Measurements from ENCODE around the gene DAPK1.

DAPK1 gene

DNA sequence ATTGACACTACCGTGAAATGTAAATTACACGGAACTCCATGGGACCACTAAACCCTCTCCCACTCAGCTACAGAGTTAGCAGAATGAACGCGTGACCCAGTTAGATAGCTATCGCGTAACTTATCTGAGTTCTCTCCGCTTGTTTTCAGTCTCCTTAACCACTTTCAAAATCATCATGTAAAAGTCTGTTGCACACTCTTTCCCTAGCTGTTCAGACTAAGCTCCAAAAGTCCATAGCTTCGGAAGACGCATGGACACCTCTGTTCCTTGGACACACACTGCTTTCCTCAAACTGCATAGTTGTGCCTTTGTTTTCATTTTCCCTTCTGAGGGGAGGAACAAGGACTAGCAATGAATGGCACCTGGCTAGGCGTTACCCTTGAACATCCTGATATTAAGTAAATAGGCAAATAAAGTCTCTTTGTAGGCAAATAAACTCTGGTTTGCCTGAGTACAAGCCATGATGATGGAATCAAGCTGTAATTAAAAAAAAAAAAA, 83.3 kb downstream of the DAPK1 start:
- H3K79me1 ChIP-seq (replicated peaks; ENCODE audit: low read length, poor library complexity, severe bottlenecking): peaks cover 35% of the 10 kb centered on the region
- no peak overlapping the region for H2BK5ac ChIP-seq (ENCODE audit: low read depth, low read length, poor library complexity, severe bottlenecking)
- H3K9me3 ChIP-seq (ENCODE audit: control insufficient read depth, low read length): no peaks in the 10 kb centered on the region
- H3K27ac ChIP-seq (ENCODE audit: low read length, poor library complexity, severe bottlenecking): no peak overlapping the region
- H3K9ac ChIP-seq (ENCODE audit: low read length): peak overlapping the region; percentile 75
- H3K18ac ChIP-seq (ENCODE audit: low read depth in 1 of 2, low read length in 2 of 2): peak overlapping the region; percentile 17 to 71
- peak overlapping the region; percentile 52 for H4K91ac ChIP-seq (ENCODE audit: low read length)
- peak overlapping the region; percentile 44 for H2BK120ac ChIP-seq (ENCODE audit: low read depth, low read length)
- no peak overlapping the region for H3K4me2 ChIP-seq (ENCODE audit: low read length, poor library complexity, severe bottlenecking)
- H2BK12ac ChIP-seq (ENCODE audit: low read length in 2 of 2): peak overlapping the region; percentile 72 to 96
- H3K27me3 ChIP-seq (ENCODE audit: control insufficient read depth in 1 of 2, insufficient read depth in 1 of 2, low read length in 2 of 2): no peaks in the 10 kb centered on the region
- no peak overlapping the region for H3K4me3 ChIP-seq (ENCODE audit: insufficient read depth in 1 of 2, low read depth in 1 of 2, low read length in 2 of 2)
- DNase-seq: no peak
- no peak overlapping the region for H3K23ac ChIP-seq (ENCODE audit: low read length in 2 of 2)
- peak overlapping the region; percentile 45 for H4K8ac ChIP-seq (ENCODE audit: low read length)
- no peaks in the 10 kb centered on the region for H3K36me3 ChIP-seq (ENCODE audit: control insufficient read depth in 1 of 2, insufficient read depth in 2 of 2, low read depth in 1 of 2, low read length in 2 of 2)
- H2BK15ac ChIP-seq (ENCODE audit: low read depth, poor library complexity, severe bottlenecking): no peak overlapping the region
- peaks cover 13% of the 10 kb centered on the region for H3K4me1 ChIP-seq (ENCODE audit: control insufficient read depth, insufficient read depth, low read depth, low read length)
- peak overlapping the region; percentile 24 to 71 for H3K4ac ChIP-seq (ENCODE audit: low read depth in 1 of 2, low read length in 2 of 2)
- peak overlapping the region; percentile 35 for H2AK5ac ChIP-seq (ENCODE audit: low read length, severe bottlenecking)
- 99% methylated on average over 10 of the region's 10 CpGs for WGBS
- no peak overlapping the region for H3K14ac ChIP-seq (ENCODE audit: low read length in 2 of 2)
- H2AFZ ChIP-seq (ENCODE audit: low read depth, low read length): no peak overlapping the region

DNA sequence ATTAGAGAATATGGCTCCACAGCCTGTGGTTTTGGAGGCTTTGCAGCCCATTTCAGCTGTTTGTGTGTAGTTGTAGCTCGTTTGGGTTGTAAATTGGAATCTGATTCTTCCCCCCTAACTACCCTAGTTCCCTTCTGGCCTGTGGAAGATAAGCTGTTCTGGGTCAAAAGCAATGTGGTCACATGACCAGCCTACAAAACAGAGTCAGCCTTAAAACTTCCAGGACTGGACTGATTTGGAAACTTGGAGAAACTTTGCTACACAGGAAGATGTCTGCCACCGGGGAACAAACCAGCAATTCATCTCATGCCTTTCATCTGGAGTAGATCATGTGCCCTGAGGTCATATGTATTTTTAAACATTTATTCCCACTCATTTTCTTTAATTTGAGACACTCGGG, 83.8 kb downstream of the DAPK1 start:
- Histone ChIP-seq H3K14ac (ENCODE audit: low read length in 2 of 2) (no peak overlapping the region), H3K79me1 (replicated peaks; ENCODE audit: low read length, poor library complexity, severe bottlenecking) (peaks cover 33% of the 10 kb centered on the region), H3K9me3 (ENCODE audit: control insufficient read depth, low read length) (no peaks in the 10 kb centered on the region), H3K4me3 (ENCODE audit: insufficient read depth in 1 of 2, low read depth in 1 of 2, low read length in 2 of 2) (no peak overlapping the region), H2AFZ (ENCODE audit: low read depth, low read length) (no peak overlapping the region), H3K4ac (ENCODE audit: low read depth in 1 of 2, low read length in 2 of 2) (no peak overlapping the region), H3K18ac (ENCODE audit: low read depth in 1 of 2, low read length in 2 of 2) (peak overlapping the region in 1 of 2 experiments; percentile 47), H2AK5ac (ENCODE audit: low read length, severe bottlenecking) (no peak overlapping the region), H2BK15ac (ENCODE audit: low read depth, poor library complexity, severe bottlenecking) (no peak overlapping the region), H3K4me2 (ENCODE audit: low read length, poor library complexity, severe bottlenecking) (no peak overlapping the region), H3K4me1 (ENCODE audit: control insufficient read depth, insufficient read depth, low read depth, low read length) (peaks cover 14% of the 10 kb centered on the region), H2BK120ac (ENCODE audit: low read depth, low read length) (peak overlapping the region; percentile 27), H4K91ac (ENCODE audit: low read length) (no peak overlapping the region), H3K27ac (ENCODE audit: low read length, poor library complexity, severe bottlenecking) (peak overlapping the region; percentile 22), H3K23ac (ENCODE audit: low read length in 2 of 2) (no peak overlapping the region), H3K27me3 (ENCODE audit: control insufficient read depth in 1 of 2, insufficient read depth in 1 of 2, low read length in 2 of 2) (no peaks in the 10 kb centered on the region), H2BK12ac (ENCODE audit: low read length in 2 of 2) (no peak overlapping the region), H3K9ac (ENCODE audit: low read length) (peak overlapping the region; percentile 75), H4K8ac (ENCODE audit: low read length) (no peak overlapping the region), H2BK5ac (ENCODE audit: low read depth, low read length, poor library complexity, severe bottlenecking) (no peak overlapping the region), H3K36me3 (ENCODE audit: control insufficient read depth in 1 of 2, insufficient read depth in 2 of 2, low read depth in 1 of 2, low read length in 2 of 2) (no peaks in the 10 kb centered on the region)
- peak; percentile 73 for DNase-seq
- WGBS: no CpG with 5 or more reads among the region's 3 CpGs

DNA sequence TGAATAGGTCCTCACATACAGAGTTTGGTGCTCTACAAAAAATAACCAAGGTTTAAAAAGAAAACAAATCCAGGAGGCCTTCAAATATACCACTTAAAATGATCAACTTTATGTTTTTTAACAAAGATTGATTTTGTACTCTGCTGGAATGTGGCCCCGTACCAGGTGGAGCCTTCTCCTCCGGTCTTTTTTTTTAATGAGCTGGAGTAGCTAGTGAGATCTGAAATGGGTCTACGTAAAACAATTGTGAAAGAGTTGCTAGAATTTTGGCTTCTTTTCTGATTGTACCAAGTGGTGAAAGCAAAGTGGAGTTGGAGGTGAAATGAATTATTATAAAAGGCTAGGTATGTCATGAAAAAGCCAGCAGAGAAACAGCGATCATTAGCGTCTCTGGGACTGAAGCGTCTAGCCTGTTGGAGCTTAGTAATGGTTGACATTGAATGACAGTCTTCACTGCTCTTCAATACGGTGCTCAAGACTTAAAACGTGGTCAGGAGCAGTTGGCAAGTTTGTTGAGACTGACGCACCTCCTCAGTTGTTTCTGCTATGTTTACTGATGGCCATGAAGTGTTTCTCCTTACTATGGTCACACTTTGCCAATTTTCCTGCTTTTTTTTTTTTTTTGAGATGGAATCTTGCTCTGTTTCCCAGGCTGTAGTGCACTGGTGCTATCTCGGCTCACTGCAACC, 84.4 kb downstream of the DAPK1 start:
- H2BK15ac ChIP-seq (ENCODE audit: low read depth, poor library complexity, severe bottlenecking): no peak overlapping the region
- peak overlapping the region; percentile 7 to 29 for H3K18ac ChIP-seq (ENCODE audit: low read depth in 1 of 2, low read length in 2 of 2)

DNA sequence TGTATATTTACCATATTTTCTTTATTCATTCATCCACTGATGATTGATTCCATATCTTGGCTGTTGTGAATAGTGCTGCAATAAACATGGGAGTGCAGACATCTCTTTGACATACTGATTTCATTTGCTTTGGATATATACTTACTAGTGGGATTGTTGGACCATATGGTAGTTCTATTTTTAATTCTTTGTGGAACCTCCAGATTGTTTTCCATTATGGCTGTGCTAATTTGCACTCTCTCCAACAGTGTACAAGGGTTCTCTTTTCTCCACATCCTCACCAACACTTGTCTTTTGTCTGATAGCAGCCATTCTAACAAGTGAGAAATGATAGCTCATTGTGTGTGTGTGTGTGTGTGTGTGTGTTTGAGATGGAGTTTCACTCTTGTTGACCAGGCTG, 86.7 kb downstream of the DAPK1 start:
- H2BK15ac ChIP-seq (ENCODE audit: low read depth, poor library complexity, severe bottlenecking): no peak overlapping the region
- no peak overlapping the region for H3K27ac ChIP-seq (ENCODE audit: low read length, poor library complexity, severe bottlenecking)
- H3K79me1 ChIP-seq (replicated peaks; ENCODE audit: low read length, poor library complexity, severe bottlenecking): peaks cover 26% of the 10 kb centered on the region
- H2BK12ac ChIP-seq (ENCODE audit: low read length in 2 of 2): peak overlapping the region in 1 of 2 experiments; percentile 21
- H2AFZ ChIP-seq (ENCODE audit: low read depth, low read length): no peak overlapping the region
- H3K27me3 ChIP-seq (ENCODE audit: control insufficient read depth in 1 of 2, insufficient read depth in 1 of 2, low read length in 2 of 2): no peaks in the 10 kb centered on the region
- H3K36me3 ChIP-seq (ENCODE audit: control insufficient read depth in 1 of 2, insufficient read depth in 2 of 2, low read depth in 1 of 2, low read length in 2 of 2): no peaks in the 10 kb centered on the region
- H3K4ac ChIP-seq (ENCODE audit: low read depth in 1 of 2, low read length in 2 of 2): no peak overlapping the region
- H4K91ac ChIP-seq (ENCODE audit: low read length): no peak overlapping the region
- H2BK5ac ChIP-seq (ENCODE audit: low read depth, low read length, poor library complexity, severe bottlenecking): no peak overlapping the region
- no peak overlapping the region for H2BK120ac ChIP-seq (ENCODE audit: low read depth, low read length)
- H3K4me1 ChIP-seq (ENCODE audit: control insufficient read depth, insufficient read depth, low read depth, low read length): peaks cover 11% of the 10 kb centered on the region
- no peaks in the 10 kb centered on the region for H3K9me3 ChIP-seq (ENCODE audit: control insufficient read depth, low read length)
- H3K18ac ChIP-seq (ENCODE audit: low read depth in 1 of 2, low read length in 2 of 2): no peak overlapping the region
- H3K4me3 ChIP-seq (ENCODE audit: insufficient read depth in 1 of 2, low read depth in 1 of 2, low read length in 2 of 2): no peak overlapping the region
- H3K23ac ChIP-seq (ENCODE audit: low read length in 2 of 2): no peak overlapping the region
- H3K14ac ChIP-seq (ENCODE audit: low read length in 2 of 2): no peak overlapping the region
- H3K4me2 ChIP-seq (ENCODE audit: low read length, poor library complexity, severe bottlenecking): no peak overlapping the region
- no peak overlapping the region for H3K9ac ChIP-seq (ENCODE audit: low read length)
- no peak for DNase-seq
- no peak overlapping the region for H4K8ac ChIP-seq (ENCODE audit: low read length)
- no peak overlapping the region for H2AK5ac ChIP-seq (ENCODE audit: low read length, severe bottlenecking)

More for the DNA sequence above, 84.4 kb downstream of the DAPK1 start:
- H3K36me3 ChIP-seq (ENCODE audit: control insufficient read depth in 1 of 2, insufficient read depth in 2 of 2, low read depth in 1 of 2, low read length in 2 of 2): no peaks in the 10 kb centered on the region
- 96% methylated on average over 10 of the region's 10 CpGs for WGBS
- no peak overlapping the region for H3K4me3 ChIP-seq (ENCODE audit: insufficient read depth in 1 of 2, low read depth in 1 of 2, low read length in 2 of 2)
- H2BK120ac ChIP-seq (ENCODE audit: low read depth, low read length): peak overlapping the region; percentile 30
- peaks cover 30% of the 10 kb centered on the region for H3K79me1 ChIP-seq (replicated peaks; ENCODE audit: low read length, poor library complexity, severe bottlenecking)
- H3K27me3 ChIP-seq (ENCODE audit: control insufficient read depth in 1 of 2, insufficient read depth in 1 of 2, low read length in 2 of 2): no peaks in the 10 kb centered on the region
- peak overlapping the region; percentile 19 to 22 for H2BK12ac ChIP-seq (ENCODE audit: low read length in 2 of 2)
- no peak for DNase-seq
- no peak overlapping the region for H2AFZ ChIP-seq (ENCODE audit: low read depth, low read length)
- H3K23ac ChIP-seq (ENCODE audit: low read length in 2 of 2): no peak overlapping the region
- H3K4me1 ChIP-seq (ENCODE audit: control insufficient read depth, insufficient read depth, low read depth, low read length): peaks cover 16% of the 10 kb centered on the region
- H3K14ac ChIP-seq (ENCODE audit: low read length in 2 of 2): no peak overlapping the region
- H4K8ac ChIP-seq (ENCODE audit: low read length): no peak overlapping the region
- H3K4me2 ChIP-seq (ENCODE audit: low read length, poor library complexity, severe bottlenecking): no peak overlapping the region
- peak overlapping the region in 1 of 2 experiments; percentile 5 for H3K4ac ChIP-seq (ENCODE audit: low read depth in 1 of 2, low read length in 2 of 2)
- no peak overlapping the region for H3K27ac ChIP-seq (ENCODE audit: low read length, poor library complexity, severe bottlenecking)
- H2AK5ac ChIP-seq (ENCODE audit: low read length, severe bottlenecking): no peak overlapping the region
- H2BK5ac ChIP-seq (ENCODE audit: low read depth, low read length, poor library complexity, severe bottlenecking): peak overlapping the region; percentile 24
- no peak overlapping the region for H4K91ac ChIP-seq (ENCODE audit: low read length)
- H3K9ac ChIP-seq (ENCODE audit: low read length): peak overlapping the region; percentile 75
- no peaks in the 10 kb centered on the region for H3K9me3 ChIP-seq (ENCODE audit: control insufficient read depth, low read length)

All from mesenchymal stem cell (in vitro differentiated cells and primary cell).